Panc1 (cell line): ENCODE results near the gene HCN3. TPM values are rescaled to one million over a fixed set of nuclear protein-coding genes. Genes with fewer than 3 reads are reported as not detected.

ENCODE experiments used
- ATAC-seq: fragments of 200-7000 bp; cut with Tn5 transposase; 2 replicates; pipeline ENCODE4 v1.9.1; 2020; ENCODE audit warnings: mild to moderate bottlenecking, moderate library complexity
- BruUV-seq: library from RNA; stranded (reverse); fragments of 400-500 nt; replicated peaks from 2 replicates; lab custom pipeline; 2021; lab: Mats Ljungman, UMichigan
- CTCF ChIA-PET: fragments of 300-600 bp; sonication (Branson Sonifier 250); formaldehyde crosslinking; loops from one replicate; lab custom pipeline; 2022; ENCODE audit warnings: antibody characterized with exemption; lab: Charles Lee
- POLR2A ChIA-PET: fragments of 300-600 bp; sonication (Branson Sonifier 250); formaldehyde crosslinking; loops from one replicate; lab custom pipeline; 2022; ENCODE audit warnings: antibody characterized with exemption; lab: Charles Lee
- DNase-seq: peaks from one replicate; pipeline ENCODE4 v3.0.0-alpha.2; 2010; ENCODE audit warnings: low read depth, low spot score
- H3K27ac ChIP-seq: 2 replicates; pipeline ENCODE4 v1.5.1; 2011; ENCODE audit warnings: mild to moderate bottlenecking, low read length, inconsistent platforms
- H3K27me3 ChIP-seq: fragments of 200-500 bp; sonication (Bioruptor generic); 2 replicates; pipeline ENCODE4 v1.6.0; 2014; ENCODE audit warnings: low read length, inconsistent platforms; ENCODE audit not compliant: control insufficient read depth, insufficient read depth
- H3K36me3 ChIP-seq: fragments of 200-500 bp; sonication (Bioruptor generic); 2 replicates; pipeline ENCODE4 v1.5.1; 2014; ENCODE audit warnings: inconsistent platforms, mild to moderate bottlenecking, low read length, moderate library complexity; ENCODE audit not compliant: control insufficient read depth, insufficient read depth
- H3K4me1 ChIP-seq: 2 replicates; pipeline ENCODE4 v1.5.1; 2011; ENCODE audit warnings: inconsistent platforms, mild to moderate bottlenecking, low read length, moderate library complexity; ENCODE audit not compliant: control insufficient read depth, insufficient read depth
- H3K4me3 ChIP-seq, 2 experiments: 2 replicates each; pipeline ENCODE4 v1.5.1; 2011 to 2012; ENCODE audit warnings: low read depth in 2 of 2, low read length in 2 of 2, mild to moderate bottlenecking in 2 of 2, inconsistent platforms in 1 of 2, moderate library complexity in 1 of 2
- H3K9me3 ChIP-seq: fragments of 200-500 bp; sonication (Bioruptor generic); 2 replicates; pipeline ENCODE4 v1.5.1; 2014; ENCODE audit warnings: low read depth, mild to moderate bottlenecking, inconsistent platforms, low read length, moderate library complexity; ENCODE audit not compliant: control insufficient read depth, insufficient read depth
- POLR2AphosphoS5 ChIP-seq: IDR thresholded peaks from 2 replicates; pipeline ENCODE4 v1.6.1; 2012; ENCODE audit warnings: mild to moderate bottlenecking, low read depth, low read length, moderate library complexity
- REST ChIP-seq, 2 experiments: IDR thresholded peaks; 2 replicates each; pipeline ENCODE4 v1.6.1; 2011 to 2012; ENCODE audit warnings: low read depth in 2 of 2, control low read depth in 1 of 2, low read length in 1 of 2, mild to moderate bottlenecking in 1 of 2, moderate library complexity in 1 of 2; ENCODE audit not compliant: insufficient read depth in 1 of 2
- SIN3A ChIP-seq: IDR thresholded peaks from 2 replicates; pipeline ENCODE4 v1.6.1; 2012; ENCODE audit warnings: low read depth, mild to moderate bottlenecking, low read length, moderate library complexity, borderline replicate concordance; ENCODE audit not compliant: insufficient read depth
- TCF7L2 ChIP-seq: IDR thresholded peaks from 2 replicates; pipeline ENCODE4 v1.6.1; 2011; ENCODE audit warnings: mild to moderate bottlenecking, low read depth, low read length, inconsistent platforms
- in situ Hi-C: cut with HindIII; loops from 2 replicates; pipeline ENCODE4 v1.10.0; 2016; ENCODE audit warnings: low sequenced_read_pairs, low pct_unique_long_range_greater_than_20kb
- intact Hi-C: fragments of 100-400 bp; cut with micrococcal nuclease; formaldehyde crosslinking; loops from one replicate; pipeline ENCODE4 v1.10.0; 2022; ENCODE audit not compliant: unreplicated experiment
- total RNA-seq: library from RNA; stranded (reverse); gene quantifications from one replicate; pipeline ENCODE4 v1.2.1, GENCODE V29; 2021; ENCODE audit not compliant: unreplicated experiment
- TF ChIP-seq, protein P1 (sequence below): fragments of 450-650 bp; IDR thresholded peaks from 2 replicates; pipeline ENCODE4 v1.5.1; 2017; ENCODE audit warnings: mild to moderate bottlenecking

The HCN3 gene
- total RNA-seq, 1 experiment from 2014 or later: 7.8 TPM

GRCh38 chr1:155268630-155269029 lies 8.6 kb upstream of the HCN3 start:
- intact Hi-C loops: no loop called here
- ATAC-seq (no peak), DNase-seq (no peak)
- in situ Hi-C loops: no loop called here
- Histone ChIP-seq H3K27me3 (no peaks in the 10 kb centered on the region), H3K27ac (no peak overlapping the region), H3K9me3 (no peaks in the 10 kb centered on the region), H3K36me3 (peaks cover 28% of the 10 kb centered on the region), H3K4me1 (peaks cover 8% of the 10 kb centered on the region; the same call in 1 of the 2 replicates), H3K4me3 (no peak overlapping the region)
- TF ChIP-seq, protein P1, sequence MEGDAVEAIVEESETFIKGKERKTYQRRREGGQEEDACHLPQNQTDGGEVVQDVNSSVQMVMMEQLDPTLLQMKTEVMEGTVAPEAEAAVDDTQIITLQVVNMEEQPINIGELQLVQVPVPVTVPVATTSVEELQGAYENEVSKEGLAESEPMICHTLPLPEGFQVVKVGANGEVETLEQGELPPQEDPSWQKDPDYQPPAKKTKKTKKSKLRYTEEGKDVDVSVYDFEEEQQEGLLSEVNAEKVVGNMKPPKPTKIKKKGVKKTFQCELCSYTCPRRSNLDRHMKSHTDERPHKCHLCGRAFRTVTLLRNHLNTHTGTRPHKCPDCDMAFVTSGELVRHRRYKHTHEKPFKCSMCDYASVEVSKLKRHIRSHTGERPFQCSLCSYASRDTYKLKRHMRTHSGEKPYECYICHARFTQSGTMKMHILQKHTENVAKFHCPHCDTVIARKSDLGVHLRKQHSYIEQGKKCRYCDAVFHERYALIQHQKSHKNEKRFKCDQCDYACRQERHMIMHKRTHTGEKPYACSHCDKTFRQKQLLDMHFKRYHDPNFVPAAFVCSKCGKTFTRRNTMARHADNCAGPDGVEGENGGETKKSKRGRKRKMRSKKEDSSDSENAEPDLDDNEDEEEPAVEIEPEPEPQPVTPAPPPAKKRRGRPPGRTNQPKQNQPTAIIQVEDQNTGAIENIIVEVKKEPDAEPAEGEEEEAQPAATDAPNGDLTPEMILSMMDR: no peak
- no peak for TF ChIP-seq TCF7L2
- TF ChIP-seq REST (IDR thresholded peaks at IDR 0.05; ENCODE audit: insufficient read depth in 1 of 2, low read depth in 2 of 2, low read length in 1 of 2): no peak
- TF ChIP-seq POLR2AphosphoS5: no peak
- no peak for TF ChIP-seq SIN3A
- ChIA-PET CTCF (no interaction called here), POLR2A (no interaction called here)
- no TSS peak for BruUV-seq

- in situ Hi-C loops (no loop called here), intact Hi-C loops (no loop called here)
- POLR2A ChIA-PET: no interaction called here
- H3K4me1 ChIP-seq: peaks cover 8% of the 10 kb centered on the region; the same call in 1 of the 2 replicates
- H3K9me3 ChIP-seq: no peaks in the 10 kb centered on the region
- DNase-seq (no peak), ATAC-seq (no peak)
- TF ChIP-seq, protein P1: no peak
- TF ChIP-seq SIN3A (no peak), REST (IDR thresholded peaks at IDR 0.05; ENCODE audit: insufficient read depth in 1 of 2, low read depth in 2 of 2, low read length in 1 of 2) (no peak), POLR2AphosphoS5 (no peak), TCF7L2 (no peak)
- H3K27ac ChIP-seq: no peak overlapping the region
- H3K27me3 ChIP-seq: no peaks in the 10 kb centered on the region
- peaks cover 28% of the 10 kb centered on the region for H3K36me3 ChIP-seq
- CTCF ChIA-PET: no interaction called here
- BruUV-seq: no TSS peak
- no peak overlapping the region for H3K4me3 ChIP-seq
These were observed 7.9 kb upstream of the HCN3 start for GRCh38 chr1:155269381-155269780.
